ENCODE data around the gene C3orf52.

The C3orf52 gene

DNA sequence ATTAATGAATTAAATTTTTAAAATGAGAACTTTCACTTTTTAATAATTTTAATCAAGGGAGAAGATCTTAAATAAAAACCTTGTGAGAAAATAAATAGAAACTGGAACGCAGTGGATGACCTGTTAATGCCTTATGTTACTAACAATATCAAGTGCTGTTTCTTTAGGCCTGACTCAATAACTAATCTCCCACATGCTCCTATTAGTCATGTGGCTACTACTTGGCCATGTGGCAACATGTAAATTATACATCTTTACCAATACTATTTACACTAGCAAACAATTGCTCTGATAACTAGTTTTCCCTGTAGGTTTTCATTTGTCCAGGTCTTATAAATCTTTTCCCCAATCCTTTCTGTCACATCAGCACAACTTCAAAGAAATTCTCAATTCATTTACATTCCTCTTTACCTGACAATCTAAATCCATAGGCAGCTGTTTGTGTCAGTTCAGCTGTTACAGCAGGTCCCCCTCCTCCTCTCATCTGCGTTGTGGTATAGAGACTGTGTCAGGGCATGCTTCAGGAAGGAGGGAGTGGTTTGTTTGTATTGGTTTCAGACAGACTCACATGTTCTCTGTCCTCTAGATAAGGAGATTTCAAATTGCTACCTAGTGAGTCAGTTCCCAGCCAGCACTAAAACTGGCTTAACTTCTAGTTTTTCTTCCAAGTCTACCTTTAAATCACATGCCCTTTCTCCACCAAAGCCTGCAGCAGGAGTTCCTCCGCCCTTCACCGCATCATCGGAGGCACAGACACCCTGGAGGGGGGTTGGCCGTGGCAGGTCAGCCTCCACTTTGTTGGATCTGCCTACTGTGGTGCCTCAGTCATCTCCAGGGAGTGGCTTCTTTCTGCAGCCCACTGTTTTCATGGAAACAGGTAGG, 11.3 kb upstream of the C3orf52 start:
- no peak overlapping the region for H3K4me3 ChIP-seq (ENCODE audit: low read length)

GRCh38 chr3:112078125-112079083, 7.8 kb upstream of the C3orf52 start:
- TF ChIP-seq ZNF274 (IDR thresholded peaks at IDR 0.05; ENCODE audit: low read depth, low read length): no peak
- H3K4me3 ChIP-seq (ENCODE audit: low read length): no peak overlapping the region

More for the DNA sequence above, 11.3 kb upstream of the C3orf52 start:
- no peak for TF ChIP-seq ZNF274 (IDR thresholded peaks at IDR 0.05; ENCODE audit: low read depth, low read length)

- TF ChIP-seq ZNF274 (IDR thresholded peaks at IDR 0.05; ENCODE audit: low read depth, low read length): no peak
- no peak overlapping the region for H3K4me3 ChIP-seq (ENCODE audit: low read length)
Observed at GRCh38 chr3:112083239-112083638, 3.0 kb upstream of the C3orf52 start.

DNA sequence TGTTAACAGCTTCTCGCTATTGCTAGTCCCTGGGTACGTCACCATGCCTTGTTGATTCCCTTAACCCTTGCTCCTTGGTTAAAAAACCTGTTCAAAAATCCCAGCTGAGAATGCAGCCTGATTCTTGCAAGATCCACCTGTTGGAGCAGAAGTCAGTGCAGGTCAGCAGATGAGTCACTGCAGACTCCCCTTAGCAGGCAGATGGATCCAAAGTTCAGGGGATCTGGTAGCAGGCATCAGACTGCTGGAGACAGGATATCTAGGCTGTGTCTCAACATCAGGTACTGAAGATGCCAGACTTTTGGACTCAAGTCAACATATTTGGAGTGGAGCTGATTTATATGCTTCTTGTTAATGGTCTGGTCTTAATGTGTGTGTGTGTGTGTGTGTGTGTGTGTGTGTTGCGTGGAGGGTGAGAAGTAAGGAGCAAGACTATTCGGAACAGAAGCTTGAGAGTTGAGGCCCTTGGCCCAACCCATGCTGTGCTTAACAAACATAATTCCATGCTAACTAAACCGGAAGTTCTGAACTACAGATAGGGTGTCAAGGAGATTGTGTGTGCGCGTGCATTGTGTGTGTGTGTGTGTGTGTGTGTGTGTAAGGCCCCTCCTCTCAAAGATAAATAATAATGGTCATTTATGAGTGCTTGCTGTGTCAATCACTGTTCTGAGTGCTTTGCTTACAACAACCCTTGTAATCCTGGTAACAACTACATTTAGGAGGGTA, 1.0 kb upstream of the C3orf52 start:
- H3K4me3 ChIP-seq (ENCODE audit: low read length): no peak overlapping the region
- TF ChIP-seq ZNF274 (IDR thresholded peaks at IDR 0.05; ENCODE audit: low read depth, low read length): no peak

GRCh38 chr3:112085735-112086075, 484 bp upstream of the C3orf52 start:
- H3K4me3 ChIP-seq (ENCODE audit: low read length): peak overlapping the region; percentile 54; the same call in 1 of the 2 replicates
- no peak for TF ChIP-seq ZNF274 (IDR thresholded peaks at IDR 0.05; ENCODE audit: low read depth, low read length)

- TF ChIP-seq ZNF274 (IDR thresholded peaks at IDR 0.05; ENCODE audit: low read depth, low read length): no peak
- peak overlapping the region; percentile 54; the same call in 1 of the 2 replicates for H3K4me3 ChIP-seq (ENCODE audit: low read length)
Observed at GRCh38 chr3:112086875-112087524, 811 bp downstream of the C3orf52 start.

DNA sequence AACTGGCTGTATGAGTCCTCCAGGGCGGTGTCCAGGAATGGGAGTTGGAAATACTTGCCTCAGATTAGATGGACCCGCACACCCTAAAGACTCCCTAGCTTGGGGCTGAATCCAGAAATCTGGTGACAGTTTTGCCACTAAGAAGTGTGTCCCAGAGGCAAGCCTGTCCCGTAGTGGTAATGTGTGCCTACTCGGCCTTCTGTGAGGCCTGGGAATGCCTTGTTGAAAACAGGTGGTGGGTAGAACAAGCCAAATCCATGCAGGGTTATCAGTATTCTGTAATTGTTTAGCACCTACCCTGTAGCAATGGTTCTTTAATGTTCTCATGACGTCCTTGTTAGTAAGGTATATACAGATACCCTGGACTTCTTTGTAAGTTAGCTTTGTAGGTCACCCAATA, 1.6 kb downstream of the C3orf52 start:
- H3K4me3 ChIP-seq (ENCODE audit: low read length): no peak overlapping the region
- TF ChIP-seq ZNF274 (IDR thresholded peaks at IDR 0.05; ENCODE audit: low read depth, low read length): no peak

DNA sequence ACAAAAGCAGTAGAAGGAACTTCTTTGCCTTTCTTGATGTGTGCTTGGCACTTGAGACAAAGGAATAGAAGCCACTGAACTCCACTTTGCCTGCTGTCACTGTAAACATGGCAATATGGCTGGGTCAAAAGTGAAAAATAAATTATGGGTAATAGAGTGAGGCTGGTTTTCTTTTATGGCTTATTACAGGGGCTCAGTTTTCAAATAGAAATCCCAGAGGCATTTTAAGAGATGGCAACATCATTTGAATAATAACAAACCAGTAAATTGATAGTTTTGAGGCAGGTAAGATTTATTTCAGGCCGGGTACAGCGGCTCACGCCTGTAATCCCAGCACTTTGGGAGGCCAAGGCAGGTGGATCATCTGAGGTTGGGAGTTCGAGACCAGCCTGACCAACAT, 2.8 kb downstream of the C3orf52 start:
- no peak overlapping the region for H3K4me3 ChIP-seq (ENCODE audit: low read length)
- no peak for TF ChIP-seq ZNF274 (IDR thresholded peaks at IDR 0.05; ENCODE audit: low read depth, low read length)

GRCh38 chr3:112089956-112090886, 4.0 kb downstream of the C3orf52 start:
- TF ChIP-seq ZNF274 (IDR thresholded peaks at IDR 0.05; ENCODE audit: low read depth, low read length): no peak
- H3K4me3 ChIP-seq (ENCODE audit: low read length): peak overlapping the region; percentile 14; the same call in 1 of the 2 replicates

- no peak for TF ChIP-seq ZNF274 (IDR thresholded peaks at IDR 0.05; ENCODE audit: low read depth, low read length)
- peak overlapping the region; percentile 14; the same call in 1 of the 2 replicates for H3K4me3 ChIP-seq (ENCODE audit: low read length)
Observed at GRCh38 chr3:112090887-112091586, 4.8 kb downstream of the C3orf52 start.

- no peak for TF ChIP-seq ZNF274 (IDR thresholded peaks at IDR 0.05; ENCODE audit: low read depth, low read length)
- no peak overlapping the region; the same call in 1 of the 2 replicates for H3K4me3 ChIP-seq (ENCODE audit: low read length)
Observed at GRCh38 chr3:112092496-112093179, 6.4 kb downstream of the C3orf52 start.
